H1 (cell line): ENCODE results near the gene EIF2B2. TPM values are rescaled to one million over a fixed set of nuclear protein-coding genes. Genes with fewer than 3 reads are reported as not detected.

Experiments used
- CTCF ChIA-PET: fragments of 300-600 bp; sonication (Branson Sonifier 250); formaldehyde crosslinking; loops from one replicate; lab custom pipeline; 2021; ENCODE audit not compliant: partially characterized antibody; lab: Charles Lee
- POLR2A ChIA-PET: fragments of 300-600 bp; sonication (Branson Sonifier 250); formaldehyde crosslinking; loops from one replicate; lab custom pipeline; 2021; ENCODE audit warnings: inconsistent platforms; ENCODE audit not compliant: partially characterized antibody; lab: Charles Lee
- DNase-seq, 2 experiments: peaks; one replicate each; pipeline versions ENCODE4 v3.0.0 to v3.0.0-alpha.2; 2010 to 2022; ENCODE audit warnings: low spot score in 2 of 2, low read depth in 1 of 2, mixed read lengths in 1 of 2
- FAIRE-seq: peaks from 2 replicates; lab custom pipeline; 2011; peaks lifted over from hg19 to GRCh38; lab: Jason Lieb, UNC
- H2AFZ ChIP-seq: 2 replicates; pipeline ENCODE4 v1.8.1; 2012; ENCODE audit warnings: low read length, inconsistent platforms
- H2AK5ac ChIP-seq: 2 replicates; pipeline ENCODE4 v1.6.1; 2013; ENCODE audit warnings: low read depth, low read length
- H2BK120ac ChIP-seq: replicated peaks from 2 replicates; pipeline ENCODE3; 2013; ENCODE audit warnings: low read depth, low read length, inconsistent platforms
- H2BK12ac ChIP-seq: 2 replicates; pipeline ENCODE4 v1.6.1; 2013; ENCODE audit warnings: low read depth, low read length
- H2BK15ac ChIP-seq: 2 replicates; pipeline ENCODE4 v1.6.1; 2013; ENCODE audit warnings: low read length
- H2BK20ac ChIP-seq: 2 replicates; pipeline ENCODE4 v1.6.1; 2013; ENCODE audit warnings: low read length
- H2BK5ac ChIP-seq: 2 replicates; pipeline ENCODE4 v1.6.1; 2013; ENCODE audit warnings: low read depth, low read length
- H3K14ac ChIP-seq: 2 replicates; pipeline ENCODE4 v1.6.1; 2013; ENCODE audit warnings: inconsistent platforms; ENCODE audit not compliant: insufficient read length
- H3K18ac ChIP-seq: 2 replicates; pipeline ENCODE4 v1.6.1; 2013; ENCODE audit warnings: low read length; ENCODE audit errors: extremely low read depth
- H3K23ac ChIP-seq: 2 replicates; pipeline ENCODE4 v1.6.1; 2013; ENCODE audit warnings: inconsistent platforms; ENCODE audit not compliant: insufficient read length
- H3K23me2 ChIP-seq: 2 replicates; pipeline ENCODE4 v1.6.1; 2013; ENCODE audit warnings: low read depth, low read length
- H3K27ac ChIP-seq: 2 replicates; pipeline ENCODE4 v1.6.1; 2011; ENCODE audit warnings: low read depth, low read length, inconsistent platforms
- H3K27me3 ChIP-seq, 4 experiments: replicated peaks in 1 of 4; 1 replicate in 1 of 4; 2 replicates in 3 of 4; pipeline versions ENCODE4 v1.6.1 to v1.8.1; 2011 to 2013; ENCODE audit warnings: low read length in 3 of 4, mild to moderate bottlenecking in 3 of 4, inconsistent platforms in 2 of 4, mixed read lengths in 2 of 4, moderate library complexity in 1 of 4; ENCODE audit not compliant: control insufficient read depth in 3 of 4, insufficient read depth in 3 of 4; ENCODE audit errors: extremely low read depth in 1 of 4
- H3K36me3 ChIP-seq, 4 experiments: 2 replicates each; pipeline versions ENCODE4 v1.6.1 to v1.8.1; 2011 to 2013; ENCODE audit warnings: mild to moderate bottlenecking in 4 of 4, low read length in 3 of 4, moderate library complexity in 2 of 4, control low read depth in 1 of 4, inconsistent platforms in 1 of 4; ENCODE audit not compliant: insufficient read depth in 4 of 4, control insufficient read depth in 2 of 4
- H3K4ac ChIP-seq: replicated peaks from 2 replicates; pipeline ENCODE3; 2013; ENCODE audit warnings: low read length, low read depth, mixed read lengths, inconsistent platforms; ENCODE audit not compliant: insufficient read length
- H3K4me1 ChIP-seq, 4 experiments: replicated peaks in 1 of 4; 1 replicate in 1 of 4; 2 replicates in 3 of 4; pipeline versions ENCODE4 v1.6.1 to v1.8.1; 2011 to 2013; ENCODE audit warnings: low read length in 3 of 4, inconsistent platforms in 2 of 4, mixed read lengths in 1 of 4; ENCODE audit not compliant: insufficient read depth in 4 of 4, control insufficient read depth in 3 of 4
- H3K4me2 ChIP-seq, 2 experiments: 2 replicates each; pipeline versions ENCODE4 v1.6.1 to v1.8.1; 2011 to 2013; ENCODE audit warnings: low read depth in 2 of 2, low read length in 2 of 2, control low read depth in 1 of 2, inconsistent platforms in 1 of 2, mild to moderate bottlenecking in 1 of 2; ENCODE audit not compliant: insufficient read depth in 1 of 2
- H3K4me3 ChIP-seq, 4 experiments: fragments of 200-600, 300-600 bp in 1 of 4; sonication (generic), shearing (Covaris generic), sonication (Bioruptor Twin) in 1 of 4; 2 replicates each; pipeline versions ENCODE4 v1.5.1 to v1.8.1; 2011 to 2016; ENCODE audit warnings: low read length in 4 of 4, low read depth in 3 of 4, control low read depth in 2 of 4, inconsistent platforms in 2 of 4, mild to moderate bottlenecking in 2 of 4, mixed read lengths in 1 of 4, moderate library complexity in 1 of 4; ENCODE audit not compliant: insufficient read depth in 2 of 4; ENCODE audit errors: extremely low read depth in 1 of 4
- H3K56ac ChIP-seq: replicated peaks from 2 replicates; pipeline ENCODE3; 2013; ENCODE audit warnings: low read depth, mild to moderate bottlenecking, mixed read lengths, low read length, inconsistent platforms; ENCODE audit not compliant: insufficient read length
- H3K79me1 ChIP-seq: 2 replicates; pipeline ENCODE4 v1.6.1; 2013; ENCODE audit warnings: low read depth, low read length, control low read depth
- H3K79me2 ChIP-seq, 2 experiments: 2 replicates each; pipeline versions ENCODE4 v1.6.1 to v1.8.1; 2012 to 2013; ENCODE audit warnings: low read length in 2 of 2, mild to moderate bottlenecking in 2 of 2, inconsistent platforms in 1 of 2; ENCODE audit not compliant: insufficient read depth in 2 of 2, control insufficient read depth in 1 of 2
- H3K9ac ChIP-seq, 4 experiments: replicated peaks in 1 of 4; 1 replicate in 1 of 4; 2 replicates in 3 of 4; pipeline versions ENCODE4 v1.6.1 to v1.8.1; 2011 to 2013; ENCODE audit warnings: low read depth in 3 of 4, low read length in 3 of 4, control low read depth in 2 of 4, mild to moderate bottlenecking in 2 of 4, moderate library complexity in 2 of 4, inconsistent platforms in 1 of 4; ENCODE audit errors: extremely low read depth in 1 of 4
- H3K9me3 ChIP-seq, 2 experiments: 2 replicates each; pipeline versions ENCODE4 v1.6.1 to v1.8.1; 2012 to 2013; ENCODE audit warnings: mild to moderate bottlenecking in 2 of 2, moderate library complexity in 2 of 2, control low read depth in 1 of 2, inconsistent platforms in 1 of 2, low read depth in 1 of 2, low read length in 1 of 2, mixed read lengths in 1 of 2; ENCODE audit not compliant: insufficient read depth in 2 of 2
- H4K20me1 ChIP-seq, 2 experiments: replicated peaks in 1 of 2; 2 replicates each; pipeline versions ENCODE3 to v1.8.1; 2011 to 2013; ENCODE audit warnings: inconsistent platforms in 2 of 2, low read length in 2 of 2, mild to moderate bottlenecking in 1 of 2; ENCODE audit not compliant: insufficient read depth in 2 of 2, control insufficient read depth in 1 of 2
- H4K5ac ChIP-seq: 2 replicates; pipeline ENCODE4 v1.6.1; 2013; ENCODE audit warnings: low read length, low read depth, mixed read lengths, inconsistent platforms; ENCODE audit not compliant: insufficient read length
- H4K8ac ChIP-seq: 2 replicates; pipeline ENCODE4 v1.8.0; 2013; ENCODE audit warnings: mild to moderate bottlenecking, moderate library complexity, low read length, inconsistent platforms; ENCODE audit not compliant: insufficient read depth; ENCODE audit errors: extremely low read depth
- H4K91ac ChIP-seq: replicated peaks from 2 replicates; pipeline ENCODE3; 2013; ENCODE audit warnings: low read length, mixed read lengths, inconsistent platforms; ENCODE audit not compliant: insufficient read length
- CBX5 ChIP-seq: fragments of 300-800, 300-1000 bp; sonication (generic); IDR thresholded peaks from 2 replicates; pipeline ENCODE4 v1.7.1; 2016; ENCODE audit warnings: antibody characterized with exemption, low read length, low read depth
- EGR1 ChIP-seq: IDR thresholded peaks from 2 replicates; pipeline ENCODE4 v1.6.1; 2011; ENCODE audit warnings: low read depth, low read length, borderline replicate concordance
- JUN ChIP-seq: IDR thresholded peaks from 2 replicates; pipeline ENCODE4 v1.6.1; 2011; ENCODE audit warnings: low read depth, mild to moderate bottlenecking, improper control_type of control experiment, low read length
- JUND ChIP-seq: IDR thresholded peaks from 2 replicates; pipeline ENCODE4 v1.6.1; 2011; ENCODE audit warnings: mild to moderate bottlenecking, improper control_type of control experiment, low read length
- KDM5A ChIP-seq: fragments of 200-600 bp; IDR thresholded peaks from 2 replicates; pipeline ENCODE4 v1.7.1; 2012; ENCODE audit warnings: mild to moderate bottlenecking, low read length, inconsistent platforms, mixed read lengths
- RBBP5 ChIP-seq: IDR thresholded peaks from 2 replicates; pipeline ENCODE4 v1.7.1; 2012; ENCODE audit warnings: low read depth, mild to moderate bottlenecking, inconsistent platforms, low read length, moderate library complexity, borderline replicate concordance
- SUZ12 ChIP-seq: fragments of 200-600 bp; sonication (generic); IDR thresholded peaks from 2 replicates; pipeline ENCODE4 v1.6.1; 2012; ENCODE audit warnings: mild to moderate bottlenecking, inconsistent platforms, low read length, moderate library complexity, mixed read lengths
- TAF1 ChIP-seq: IDR thresholded peaks from 2 replicates; pipeline ENCODE4 v1.6.1; 2011; ENCODE audit warnings: mild to moderate bottlenecking, low read depth, low read length
- WGBS, 2 experiments: shearing (Covaris generic) in 1 of 2; methylation state at CpG; one replicate each; pipeline versions ENCODE4 v1.1.6 to v1.1.7; 2013 to 2015; ENCODE audit warnings: low lambda C conversion rate in 2 of 2, mixed read lengths in 2 of 2, inconsistent platforms in 1 of 2, low coverage in 1 of 2, missing lambda C conversion rate in 1 of 2; ENCODE audit not compliant: insufficient replicate concordance in 2 of 2, insufficient coverage in 1 of 2, insufficient read length in 1 of 2; ENCODE audit errors: extremely low coverage in 1 of 2, missing lambda C conversion rate in 1 of 2; 5-methylcytosine and 5-hydroxymethylcytosine counted together
- polyA plus RNA-seq, 7 experiments: library from polyadenylated mRNA; depleted of rRNA in 3 of 7; stranded (reverse) in 5 of 7; unstranded in 2 of 7; fragments of >200 nt in 5 of 7; fragments of 200-250 nt in 2 of 7; gene quantifications; 1 replicate in 5 of 7; 2 replicates in 1 of 7; 4 replicates in 1 of 7; pipeline versions ENCODE4 v1.2.1 to v1.2.3, GENCODE V29; 2011 to 2013; ENCODE audit warnings: missing spikeins in 2 of 7, mixed read lengths in 2 of 7
- total RNA-seq: library from RNA; stranded (reverse); fragmentation: NEBNext Ultra II Directional; extraction: Animal tissue kit (Norgen Biotek cat#: 25700); gene quantifications from 2 replicates; pipeline ENCODE4 v1.2.1, GENCODE V29; 2021

The EIF2B2 gene
- total and polyA plus RNA-seq, 2 of the 8 experiments (the other 6 are each of a cell fraction or from before 2014, with no cell fraction given) = 42.6 to 79.9 TPM

DNA sequence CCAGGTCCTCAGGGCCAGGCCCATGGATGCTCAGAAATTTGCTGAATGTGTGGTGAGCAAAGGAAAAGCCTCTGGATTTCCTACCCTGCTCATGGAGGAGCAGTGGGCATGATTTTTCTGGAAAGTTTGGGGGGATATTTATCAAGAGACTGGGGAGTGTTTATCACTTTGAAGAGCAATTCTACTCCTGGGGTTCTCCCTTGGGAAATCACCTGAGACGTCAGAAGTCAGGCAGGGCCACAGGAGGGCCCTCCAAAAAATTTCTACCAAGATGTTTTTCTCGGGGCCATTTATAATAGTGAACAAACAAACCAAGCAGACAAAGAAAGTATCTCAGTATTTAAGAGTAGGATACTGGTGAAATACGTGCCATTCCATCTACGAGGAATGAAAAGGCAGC, 20.1 kb upstream of the EIF2B2 start:
- 92% methylated on average over 4 of the region's 4 CpGs; no CpG with 5 or more reads in 1 of the 2 experiments for WGBS, 2 experiments
- no peaks in the 10 kb centered on the region for H3K36me3 ChIP-seq
- FAIRE-seq (no peak), DNase-seq (no peak)
- H3K27me3 ChIP-seq = peaks cover 0 to 2% (median 0%) of the 10 kb centered on the region in 4 experiments; a peak in 1 of 7 replicates
- peaks cover 0 to 31% (median 24%) of the 10 kb centered on the region in 4 experiments; a peak in 6 of 7 replicates for H3K4me1 ChIP-seq
- H3K79me2 ChIP-seq = no peaks in the 10 kb centered on the region
- H3K4me2 ChIP-seq = no peak overlapping the region
- no peak overlapping the region for H2BK120ac ChIP-seq
- no peak overlapping the region for H3K23ac ChIP-seq
- ChIA-PET CTCF (interaction anchor here (0.7 to 1.8 kb wide), 9 partner anchors 9 to 123 kb away, joined by 3 to 6 read pairs (median 4); partner anchors contain the start of gene EIF2B2), POLR2A (no interaction called here)
- H3K27ac ChIP-seq = no peak overlapping the region
- H2BK15ac ChIP-seq = no peak overlapping the region
- H3K56ac ChIP-seq = no peak overlapping the region
- no peak overlapping the region for H2AK5ac ChIP-seq
- H3K14ac ChIP-seq = no peak overlapping the region
- no peak overlapping the region for H3K9ac ChIP-seq
- no peaks in the 10 kb centered on the region for H3K79me1 ChIP-seq
- no peaks in the 10 kb centered on the region for H4K20me1 ChIP-seq
- H2AFZ ChIP-seq = no peak overlapping the region
- H3K4ac ChIP-seq = no peak overlapping the region
- no peak overlapping the region for H2BK20ac ChIP-seq
- H3K9me3 ChIP-seq = no peaks in the 10 kb centered on the region
- no peak overlapping the region for H4K8ac ChIP-seq
- no peak overlapping the region for H2BK5ac ChIP-seq
- no peak overlapping the region for H3K4me3 ChIP-seq
- H2BK12ac ChIP-seq = no peak overlapping the region
- no peak overlapping the region for H4K5ac ChIP-seq
- H3K18ac ChIP-seq = no peak overlapping the region
- H3K23me2 ChIP-seq = no peaks in the 10 kb centered on the region
- no peak overlapping the region for H4K91ac ChIP-seq
- no peak for TF ChIP-seq CBX5
- no peak for TF ChIP-seq SUZ12
- TF ChIP-seq KDM5A = no peak
- no peak for TF ChIP-seq JUN
- no peak for TF ChIP-seq TAF1
- no peak for TF ChIP-seq EGR1
- no peak for TF ChIP-seq JUND
- TF ChIP-seq RBBP5 = no peak
